Karpas-422 (cell line): Measurements from ENCODE around the gene MALL. TPM values are rescaled to one million over a fixed set of nuclear protein-coding genes. Genes with fewer than 3 reads are reported as not detected.

Experiments
- DNase-seq: peaks from one replicate; pipeline ENCODE4 v3.0.0-alpha.2; 2015
- H2AFZ ChIP-seq: fragments of 200-600 bp; sonication (generic); 2 replicates; pipeline ENCODE4 v1.6.1; 2014; ENCODE audit warnings: antibody characterized with exemption, low read length, mixed read lengths
- H3K27ac ChIP-seq: fragments of 200-600 bp; sonication (generic); 2 replicates; pipeline ENCODE4 v1.5.1; 2014; ENCODE audit warnings: mild to moderate bottlenecking, low read length, moderate library complexity
- H3K27me3 ChIP-seq: fragments of 200-600 bp; sonication (generic); 2 replicates; pipeline ENCODE4 v1.6.1; 2014; ENCODE audit warnings: low read length, mixed read lengths
- H3K36me3 ChIP-seq: fragments of 200-600 bp; sonication (generic); 2 replicates; pipeline ENCODE4 v1.6.1; 2014; ENCODE audit warnings: low read length, mixed read lengths; ENCODE audit not compliant: insufficient read depth
- H3K4me1 ChIP-seq: fragments of 200-600 bp; sonication (generic); 2 replicates; pipeline ENCODE4 v1.6.1; 2014; ENCODE audit warnings: mild to moderate bottlenecking, low read length, mixed read lengths
- H3K4me2 ChIP-seq: fragments of 200-600 bp; sonication (generic); 2 replicates; pipeline ENCODE4 v1.6.1; 2014; ENCODE audit warnings: low read length, low read depth, mild to moderate bottlenecking; ENCODE audit not compliant: poor library complexity, severe bottlenecking
- H3K4me3 ChIP-seq: fragments of 200-600 bp; sonication (generic); 2 replicates; pipeline ENCODE4 v1.5.1; 2014; ENCODE audit warnings: mild to moderate bottlenecking, antibody characterized with exemption, low read length, mixed read lengths
- H3K79me2 ChIP-seq: fragments of 200-600 bp; sonication (generic); 2 replicates; pipeline ENCODE4 v1.6.1; 2014; ENCODE audit warnings: mild to moderate bottlenecking, low read length, mixed read lengths
- H3K9ac ChIP-seq: fragments of 200-600 bp; sonication (generic); 2 replicates; pipeline ENCODE4 v1.6.0; 2014; ENCODE audit warnings: low read length
- H3K9me2 ChIP-seq: fragments of 200-600 bp; sonication (generic), shearing (Covaris generic); replicated peaks from 2 replicates; pipeline ENCODE4 v1.6.0; 2014; ENCODE audit warnings: mild to moderate bottlenecking, low read length, moderate library complexity; ENCODE audit not compliant: insufficient read depth
- H3K9me3 ChIP-seq: fragments of 300-700, 200-600 bp; sonication (generic); 2 replicates; pipeline ENCODE4 v1.6.1; 2014; ENCODE audit warnings: low read length, mixed read lengths
- H4K20me1 ChIP-seq: fragments of 200-600 bp; sonication (generic); 2 replicates; pipeline ENCODE4 v1.6.1; 2014; ENCODE audit warnings: mild to moderate bottlenecking, antibody characterized with exemption, low read length, low read depth; ENCODE audit not compliant: insufficient read depth
- total RNA-seq: library from RNA; depleted of rRNA; stranded (reverse); fragments of >200 nt; shearing (Covaris generic); gene quantifications from 2 replicates; pipeline ENCODE4 v1.2.3, GENCODE V29; 2014; ENCODE audit warnings: low replicate concordance

The MALL gene
- total RNA-seq, 1 experiment from 2014 or later, result not detected

- Histone ChIP-seq H3K4me1 (no peaks in the 10 kb centered on the region), H3K4me2 (no peak overlapping the region), H3K79me2 (no peaks in the 10 kb centered on the region), H2AFZ (no peak overlapping the region), H3K4me3 (no peak overlapping the region), H3K9ac (no peak overlapping the region), H3K9me3 (no peaks in the 10 kb centered on the region), H3K9me2 (no peaks in the 10 kb centered on the region), H3K27me3 (no peaks in the 10 kb centered on the region), H3K36me3 (no peaks in the 10 kb centered on the region), H4K20me1 (no peaks in the 10 kb centered on the region), H3K27ac (no peak overlapping the region)
- DNase-seq, result no peak
These were observed 9.5 kb upstream of the MALL start for GRCh38 chr2:110124939-110125691.

- Histone ChIP-seq H3K27ac (no peak overlapping the region), H2AFZ (no peak overlapping the region), H3K27me3 (no peaks in the 10 kb centered on the region), H3K9me2 (no peaks in the 10 kb centered on the region), H3K4me3 (no peak overlapping the region), H3K79me2 (no peaks in the 10 kb centered on the region), H3K36me3 (no peaks in the 10 kb centered on the region), H3K9ac (no peak overlapping the region), H3K4me1 (no peaks in the 10 kb centered on the region), H3K4me2 (no peak overlapping the region), H4K20me1 (no peaks in the 10 kb centered on the region), H3K9me3 (no peaks in the 10 kb centered on the region)
- no peak for DNase-seq
These were observed 8.6 kb upstream of the MALL start for GRCh38 chr2:110124038-110124825.

GRCh38 chr2:110121592-110121991 is 6.0 kb upstream of the MALL start:
- Histone ChIP-seq H3K36me3 (no peaks in the 10 kb centered on the region), H3K9me3 (no peaks in the 10 kb centered on the region), H3K9ac (no peak overlapping the region), H3K9me2 (no peaks in the 10 kb centered on the region), H3K27me3 (no peaks in the 10 kb centered on the region), H3K79me2 (no peaks in the 10 kb centered on the region), H2AFZ (no peak overlapping the region), H4K20me1 (no peaks in the 10 kb centered on the region), H3K4me3 (no peak overlapping the region), H3K27ac (no peak overlapping the region), H3K4me2 (no peak overlapping the region), H3K4me1 (no peaks in the 10 kb centered on the region)
- DNase-seq, result no peak

- no peaks in the 10 kb centered on the region for H3K9me2 ChIP-seq
- H3K27ac ChIP-seq, result no peak overlapping the region
- no peaks in the 10 kb centered on the region for H3K9me3 ChIP-seq
- H3K4me3 ChIP-seq, result no peak overlapping the region
- H3K36me3 ChIP-seq, result no peaks in the 10 kb centered on the region
- no peaks in the 10 kb centered on the region for H3K79me2 ChIP-seq
- H2AFZ ChIP-seq, result no peak overlapping the region
- H3K9ac ChIP-seq, result no peak overlapping the region
- DNase-seq, result no peak
- no peaks in the 10 kb centered on the region for H4K20me1 ChIP-seq
- H3K4me1 ChIP-seq, result no peaks in the 10 kb centered on the region
- no peak overlapping the region for H3K4me2 ChIP-seq
- H3K27me3 ChIP-seq, result no peaks in the 10 kb centered on the region
These were observed 5.4 kb upstream of the MALL start for GRCh38 chr2:110121052-110121334.

GRCh38 chr2:110120171-110121051 is 4.8 kb upstream of the MALL start:
- no peaks in the 10 kb centered on the region for H3K79me2 ChIP-seq
- H3K27me3 ChIP-seq, result no peaks in the 10 kb centered on the region
- no peaks in the 10 kb centered on the region for H4K20me1 ChIP-seq
- no peak overlapping the region for H3K4me2 ChIP-seq
- no peaks in the 10 kb centered on the region for H3K4me1 ChIP-seq
- H3K27ac ChIP-seq, result no peak overlapping the region
- no peaks in the 10 kb centered on the region for H3K36me3 ChIP-seq
- H3K9me2 ChIP-seq, result no peaks in the 10 kb centered on the region
- no peak overlapping the region for H2AFZ ChIP-seq
- no peak overlapping the region for H3K9ac ChIP-seq
- H3K9me3 ChIP-seq, result no peaks in the 10 kb centered on the region
- no peak for DNase-seq
- no peak overlapping the region for H3K4me3 ChIP-seq

- Histone ChIP-seq H3K9me3 (no peaks in the 10 kb centered on the region), H3K9ac (no peak overlapping the region), H4K20me1 (no peaks in the 10 kb centered on the region), H3K4me2 (no peak overlapping the region), H3K4me3 (no peak overlapping the region), H3K4me1 (no peaks in the 10 kb centered on the region), H3K27ac (no peak overlapping the region), H3K36me3 (no peaks in the 10 kb centered on the region), H3K9me2 (no peaks in the 10 kb centered on the region), H2AFZ (no peak overlapping the region), H3K27me3 (no peaks in the 10 kb centered on the region), H3K79me2 (no peaks in the 10 kb centered on the region)
- no peak for DNase-seq
These were observed 550 bp upstream of the MALL start for GRCh38 chr2:110116033-110116710.

- no peak for DNase-seq
- H3K9me2 ChIP-seq, result no peaks in the 10 kb centered on the region
- no peaks in the 10 kb centered on the region for H3K9me3 ChIP-seq
- H3K4me1 ChIP-seq, result no peaks in the 10 kb centered on the region
- no peaks in the 10 kb centered on the region for H3K79me2 ChIP-seq
- no peak overlapping the region for H3K27ac ChIP-seq
- no peaks in the 10 kb centered on the region for H3K27me3 ChIP-seq
- no peaks in the 10 kb centered on the region for H4K20me1 ChIP-seq
- H3K4me3 ChIP-seq, result no peak overlapping the region
- no peak overlapping the region for H3K4me2 ChIP-seq
- no peak overlapping the region for H3K9ac ChIP-seq
- no peak overlapping the region for H2AFZ ChIP-seq
- no peaks in the 10 kb centered on the region for H3K36me3 ChIP-seq
These were observed 779 bp downstream of the MALL start for GRCh38 chr2:110114831-110115255.
